Mesothelial cell of epicardium (in vitro differentiated cells): ENCODE data around the gene PTCD2. TPM values are rescaled to one million over a fixed set of nuclear protein-coding genes. Genes with fewer than 3 reads are reported as not detected.
A peak's percentile ranks its signal among the peaks of the same experiment; 100 is the strongest.

Experiments
- DNase-seq, 2 experiments: peaks; one replicate each; pipeline ENCODE4 v3.0.0; 2021; ENCODE audit warnings: low spot score in 2 of 2; ENCODE audit not compliant: unreplicated experiment in 2 of 2
- H3K27ac Mint-ChIP-seq: 2 replicates; pipeline ENCODE4 v1.8.0; 2021; ENCODE audit warnings: mixed read lengths
- H3K27me3 Mint-ChIP-seq: 2 replicates; pipeline ENCODE4 v1.8.0; 2021; ENCODE audit warnings: low read depth, mixed read lengths
- H3K36me3 Mint-ChIP-seq: 2 replicates; pipeline ENCODE4 v1.8.0; 2021; ENCODE audit warnings: mixed read lengths
- H3K4me1 Mint-ChIP-seq: 2 replicates; pipeline ENCODE4 v1.8.0; 2021; ENCODE audit warnings: mixed read lengths
- H3K4me3 Mint-ChIP-seq: 2 replicates; pipeline ENCODE4 v1.8.0; 2021; ENCODE audit warnings: mild to moderate bottlenecking, moderate library complexity, mixed read lengths
- H3K9me3 Mint-ChIP-seq: 2 replicates; pipeline ENCODE4 v1.8.0; 2021; ENCODE audit warnings: mixed read lengths
- total RNA-seq: library from RNA; stranded (reverse); gene quantifications from 3 replicates; pipeline ENCODE4 v1.2.1, GENCODE V29; 2021
- TF ChIP-seq, protein P1 (sequence below): fragments of 200-600 bp; sonication (generic); IDR thresholded peaks from one replicate; pipeline ENCODE4 v1.5.0; 2021; ENCODE audit warnings: antibody characterized with exemption; ENCODE audit not compliant: unreplicated experiment

The PTCD2 gene
- total RNA-seq, 1 donor from 2014 or later: 12.2 TPM

GRCh38 chr5:72383280-72383679 is 63.1 kb downstream of the PTCD2 start:
- Mint-ChIP-seq H3K27me3 (no peaks in the 10 kb centered on the region), H3K36me3 (no peaks in the 10 kb centered on the region), H3K4me3 (no peak overlapping the region), H3K4me1 (peaks cover 19% of the 10 kb centered on the region), H3K9me3 (no peaks in the 10 kb centered on the region), H3K27ac (no peak overlapping the region)
- DNase-seq: no peak
- TF ChIP-seq, protein P1, sequence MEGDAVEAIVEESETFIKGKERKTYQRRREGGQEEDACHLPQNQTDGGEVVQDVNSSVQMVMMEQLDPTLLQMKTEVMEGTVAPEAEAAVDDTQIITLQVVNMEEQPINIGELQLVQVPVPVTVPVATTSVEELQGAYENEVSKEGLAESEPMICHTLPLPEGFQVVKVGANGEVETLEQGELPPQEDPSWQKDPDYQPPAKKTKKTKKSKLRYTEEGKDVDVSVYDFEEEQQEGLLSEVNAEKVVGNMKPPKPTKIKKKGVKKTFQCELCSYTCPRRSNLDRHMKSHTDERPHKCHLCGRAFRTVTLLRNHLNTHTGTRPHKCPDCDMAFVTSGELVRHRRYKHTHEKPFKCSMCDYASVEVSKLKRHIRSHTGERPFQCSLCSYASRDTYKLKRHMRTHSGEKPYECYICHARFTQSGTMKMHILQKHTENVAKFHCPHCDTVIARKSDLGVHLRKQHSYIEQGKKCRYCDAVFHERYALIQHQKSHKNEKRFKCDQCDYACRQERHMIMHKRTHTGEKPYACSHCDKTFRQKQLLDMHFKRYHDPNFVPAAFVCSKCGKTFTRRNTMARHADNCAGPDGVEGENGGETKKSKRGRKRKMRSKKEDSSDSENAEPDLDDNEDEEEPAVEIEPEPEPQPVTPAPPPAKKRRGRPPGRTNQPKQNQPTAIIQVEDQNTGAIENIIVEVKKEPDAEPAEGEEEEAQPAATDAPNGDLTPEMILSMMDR: no peak

- Mint-ChIP-seq H3K4me1 (peaks cover 14% of the 10 kb centered on the region), H3K9me3 (no peaks in the 10 kb centered on the region), H3K27ac (no peak overlapping the region), H3K4me3 (no peak overlapping the region), H3K36me3 (no peaks in the 10 kb centered on the region), H3K27me3 (no peaks in the 10 kb centered on the region)
- TF ChIP-seq, protein P1: no peak
- no peak for DNase-seq
Measured at GRCh38 chr5:72383726-72384125, 63.6 kb downstream of the PTCD2 start.

DNA sequence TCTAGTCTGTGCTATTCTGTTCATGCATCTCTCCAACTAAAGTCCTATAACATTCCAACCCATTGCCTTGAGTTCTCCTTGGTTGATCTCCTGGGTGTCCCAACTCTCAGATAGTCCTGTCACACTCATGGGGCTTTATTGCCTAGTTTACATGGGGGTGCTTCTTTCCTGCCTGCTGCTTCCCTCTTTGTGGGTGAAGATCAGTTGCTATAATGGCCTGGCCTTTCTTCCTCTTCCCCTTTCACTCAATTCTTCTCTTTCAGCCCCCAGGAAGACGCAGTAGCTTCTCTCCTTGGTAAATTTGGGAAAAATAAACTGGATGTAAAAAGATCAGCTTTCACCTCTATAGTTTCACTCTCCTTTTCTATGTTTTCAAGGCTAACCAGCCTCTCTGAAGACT is 66.5 kb downstream of the PTCD2 start:
- H3K27me3 Mint-ChIP-seq: no peaks in the 10 kb centered on the region
- H3K4me3 Mint-ChIP-seq: no peak overlapping the region
- TF ChIP-seq, protein P1: no peak
- H3K4me1 Mint-ChIP-seq: peaks cover 2% of the 10 kb centered on the region
- no peaks in the 10 kb centered on the region for H3K36me3 Mint-ChIP-seq
- H3K9me3 Mint-ChIP-seq: no peaks in the 10 kb centered on the region
- no peak overlapping the region for H3K27ac Mint-ChIP-seq
- no peak for DNase-seq

GRCh38 chr5:72387985-72388384 is 67.8 kb downstream of the PTCD2 start:
- peaks cover 2% of the 10 kb centered on the region for H3K4me1 Mint-ChIP-seq
- no peak overlapping the region for H3K27ac Mint-ChIP-seq
- no peak for DNase-seq
- TF ChIP-seq, protein P1: no peak
- no peaks in the 10 kb centered on the region for H3K36me3 Mint-ChIP-seq
- no peaks in the 10 kb centered on the region for H3K27me3 Mint-ChIP-seq
- no peaks in the 10 kb centered on the region for H3K9me3 Mint-ChIP-seq
- H3K4me3 Mint-ChIP-seq: no peak overlapping the region

DNA sequence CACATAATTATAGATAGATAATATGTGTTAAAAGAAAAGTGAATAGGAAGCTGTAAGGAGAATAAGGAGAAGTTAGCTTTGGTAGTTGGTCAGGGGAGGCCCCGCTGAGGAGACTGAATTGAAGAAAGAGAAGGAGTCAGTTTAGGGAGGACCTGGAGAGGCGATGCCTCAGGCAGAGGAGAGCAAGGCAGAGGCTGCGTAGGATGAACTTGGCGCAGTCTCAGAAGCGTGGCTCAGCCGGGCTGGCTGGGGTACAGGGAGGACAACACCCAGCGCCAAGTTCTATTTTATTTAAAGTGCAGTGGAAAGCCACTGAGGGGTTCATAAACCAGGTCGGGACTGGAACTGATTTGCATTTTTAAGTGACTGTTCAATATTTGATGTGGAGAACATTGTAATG is 68.5 kb downstream of the PTCD2 start:
- TF ChIP-seq, protein P1: no peak
- H3K4me3 Mint-ChIP-seq: no peak overlapping the region
- peak overlapping the region; percentile 10 for H3K27ac Mint-ChIP-seq
- DNase-seq: no peak
- no peaks in the 10 kb centered on the region for H3K36me3 Mint-ChIP-seq
- H3K27me3 Mint-ChIP-seq: no peaks in the 10 kb centered on the region
- H3K4me1 Mint-ChIP-seq: peaks cover 2% of the 10 kb centered on the region
- H3K9me3 Mint-ChIP-seq: no peaks in the 10 kb centered on the region

- Mint-ChIP-seq H3K27me3 (no peaks in the 10 kb centered on the region), H3K27ac (no peak overlapping the region), H3K4me1 (peaks cover 15% of the 10 kb centered on the region), H3K36me3 (no peaks in the 10 kb centered on the region), H3K9me3 (no peaks in the 10 kb centered on the region), H3K4me3 (no peak overlapping the region)
- DNase-seq: no peak
- TF ChIP-seq, protein P1: no peak
Measured at GRCh38 chr5:72390836-72391235, 70.7 kb downstream of the PTCD2 start.
